ENCODE measurements around the gene KRT80.

The KRT80 gene

DNA sequence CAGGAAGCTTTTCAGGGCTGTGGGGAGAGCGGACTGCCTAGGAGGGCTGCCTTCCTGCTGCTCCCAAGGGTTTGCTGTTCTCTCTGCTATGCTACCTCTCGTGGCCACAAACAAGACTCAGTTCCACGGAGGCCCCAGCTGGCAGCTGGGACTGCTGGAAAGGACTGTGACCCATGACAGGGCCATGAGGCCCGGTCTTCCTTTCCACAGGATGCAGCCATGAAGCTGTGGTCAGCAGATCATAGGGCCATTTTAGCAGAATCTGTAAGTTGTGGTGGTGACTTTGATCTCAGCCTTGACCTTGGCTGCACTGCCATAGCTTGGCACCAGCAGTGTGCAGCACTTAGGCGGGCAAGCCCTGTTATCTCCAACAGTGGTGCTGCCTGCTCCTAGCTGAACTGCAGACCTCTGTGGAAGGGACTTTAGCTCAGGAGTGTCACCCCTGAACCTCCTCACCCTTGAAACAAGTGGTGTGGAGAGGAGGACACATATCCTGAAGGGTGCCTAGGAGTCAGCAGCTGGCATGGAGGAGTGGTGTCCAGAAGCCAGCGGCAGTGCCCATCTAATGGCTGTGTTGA, 12.3 kb downstream of the KRT80 start:
- DNase-seq (ENCODE audit: low spot score) = no peak

DNA sequence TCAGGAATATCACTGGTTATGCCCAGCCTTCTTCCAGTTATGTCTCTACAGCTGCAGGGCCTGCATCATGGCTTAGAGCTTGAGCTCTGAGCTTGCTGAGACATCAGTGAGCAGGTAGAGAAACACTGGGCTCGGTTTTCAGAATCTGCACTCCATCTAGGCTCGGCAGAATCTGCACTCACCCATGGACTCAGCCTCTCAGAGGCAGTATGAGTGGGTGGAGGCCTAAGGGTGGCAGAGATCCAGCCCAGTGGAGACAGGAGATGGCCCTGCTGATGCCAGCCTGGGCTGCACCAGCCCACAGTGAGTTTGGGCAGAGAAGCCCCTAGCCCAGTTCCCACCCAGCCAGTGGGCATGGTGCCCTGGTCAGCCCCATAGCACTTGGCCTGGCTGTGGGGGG, 12.8 kb downstream of the KRT80 start:
- DNase-seq (ENCODE audit: low spot score) = no peak

DNA sequence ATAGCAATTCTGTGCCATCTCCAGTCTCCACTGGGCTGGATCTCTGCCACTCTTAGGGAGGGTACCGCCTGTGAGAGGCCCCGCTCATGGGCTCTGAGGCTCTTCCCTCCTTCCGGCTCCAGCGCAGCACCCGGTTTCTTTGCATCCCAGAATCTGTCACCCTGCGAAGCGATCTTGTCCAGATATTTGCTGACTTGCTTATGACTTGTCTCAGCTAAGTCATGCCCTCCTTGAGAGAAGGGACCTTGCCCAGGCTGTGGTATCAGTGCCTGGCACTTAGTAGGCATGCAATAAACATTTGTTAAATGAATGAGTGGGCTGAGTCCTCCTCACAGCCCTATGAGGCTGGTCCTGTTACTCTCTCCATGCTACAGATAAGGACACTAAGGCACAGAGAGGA, 13.4 kb downstream of the KRT80 start:
- no peak for DNase-seq (ENCODE audit: low spot score)

DNA sequence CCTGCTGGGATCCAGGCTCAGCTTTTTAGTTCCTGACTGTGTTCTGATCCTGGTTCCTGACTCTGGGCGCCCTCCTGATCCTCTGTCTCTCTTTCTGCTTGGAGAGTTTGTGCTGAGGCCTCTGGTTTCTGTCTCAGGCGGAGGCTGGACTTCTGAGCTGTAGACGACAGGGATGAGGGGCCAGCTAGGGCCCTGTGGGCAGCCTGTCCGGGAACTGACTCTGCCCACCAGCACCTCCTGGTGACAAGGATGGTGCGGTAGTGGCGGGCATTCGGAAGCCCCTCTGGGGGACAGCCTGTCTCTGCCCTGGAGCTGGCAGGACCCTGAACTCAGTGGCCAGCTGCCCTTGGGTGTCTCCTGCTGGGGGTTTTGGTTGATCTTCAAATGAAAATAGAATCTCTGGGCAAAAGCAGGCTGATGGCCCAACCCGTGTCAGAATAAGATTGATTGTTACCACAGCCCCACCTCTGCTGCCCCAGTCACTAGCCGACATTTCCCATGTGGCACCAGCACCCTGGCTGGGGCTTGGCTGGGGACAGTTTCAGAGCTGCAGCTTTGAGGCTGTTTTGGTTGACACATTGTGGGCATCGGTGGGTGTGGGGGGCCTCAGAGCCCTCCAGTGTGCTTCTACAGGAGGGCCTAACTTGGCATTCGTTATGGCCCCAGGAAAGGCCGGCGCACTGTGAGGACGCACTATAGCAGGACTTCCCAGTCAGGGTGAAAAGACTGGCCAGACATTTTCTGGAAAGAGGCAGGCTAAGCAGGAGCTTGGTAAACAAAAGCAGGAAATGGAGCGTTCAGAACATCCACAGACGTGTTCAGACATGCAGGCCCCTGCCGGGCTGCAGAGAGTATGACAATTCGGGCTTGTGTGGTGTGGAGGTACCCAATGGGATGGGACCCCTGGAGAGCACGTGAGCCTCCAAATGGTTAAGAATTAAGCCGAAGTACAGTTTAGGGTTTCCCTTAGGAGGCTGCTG, 16.2 kb downstream of the KRT80 start:
- DNase-seq (ENCODE audit: low spot score) = no peak

DNA sequence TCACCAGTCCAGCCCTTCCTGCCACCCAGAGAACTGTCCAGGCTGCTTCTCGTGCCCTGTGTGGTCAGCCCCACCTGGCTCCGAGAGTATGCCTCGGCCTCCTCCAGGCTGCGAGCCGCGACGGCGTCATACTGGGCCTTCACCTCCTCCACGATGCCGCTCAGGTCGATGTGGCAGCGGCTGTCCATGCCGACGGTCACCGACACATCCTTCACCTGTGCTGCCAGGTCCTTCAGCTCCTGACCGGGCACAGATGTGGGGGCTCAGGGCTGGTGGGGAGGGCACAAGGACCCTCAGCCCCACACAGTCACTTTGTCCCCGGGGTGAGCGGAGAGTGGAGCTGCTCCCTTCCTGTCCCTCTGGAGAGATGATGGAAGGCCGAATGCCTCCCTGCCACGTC, 18.3 kb downstream of the KRT80 start:
- DNase-seq (ENCODE audit: low spot score) = no peak

DNA sequence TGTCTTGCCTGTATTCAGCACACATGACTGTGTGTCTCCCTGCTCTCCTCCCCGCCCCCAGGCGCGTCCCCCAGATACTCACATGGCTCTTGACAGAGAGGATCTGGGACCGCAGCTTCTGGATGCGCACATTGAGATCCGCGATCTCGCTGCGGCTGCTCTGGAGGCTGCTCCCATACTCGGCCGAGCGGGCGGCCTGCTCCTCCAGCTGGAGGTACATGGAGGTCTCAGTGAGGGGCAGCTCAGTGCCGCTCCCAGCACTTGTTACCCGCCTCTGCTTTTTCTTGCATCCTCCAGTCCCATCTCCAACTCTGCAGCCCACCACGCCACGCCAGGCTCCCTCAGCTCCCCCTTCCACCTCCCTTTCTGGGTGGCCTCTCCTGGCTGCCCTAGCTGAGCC, 18.9 kb downstream of the KRT80 start:
- no peak for DNase-seq (ENCODE audit: low spot score)

DNA sequence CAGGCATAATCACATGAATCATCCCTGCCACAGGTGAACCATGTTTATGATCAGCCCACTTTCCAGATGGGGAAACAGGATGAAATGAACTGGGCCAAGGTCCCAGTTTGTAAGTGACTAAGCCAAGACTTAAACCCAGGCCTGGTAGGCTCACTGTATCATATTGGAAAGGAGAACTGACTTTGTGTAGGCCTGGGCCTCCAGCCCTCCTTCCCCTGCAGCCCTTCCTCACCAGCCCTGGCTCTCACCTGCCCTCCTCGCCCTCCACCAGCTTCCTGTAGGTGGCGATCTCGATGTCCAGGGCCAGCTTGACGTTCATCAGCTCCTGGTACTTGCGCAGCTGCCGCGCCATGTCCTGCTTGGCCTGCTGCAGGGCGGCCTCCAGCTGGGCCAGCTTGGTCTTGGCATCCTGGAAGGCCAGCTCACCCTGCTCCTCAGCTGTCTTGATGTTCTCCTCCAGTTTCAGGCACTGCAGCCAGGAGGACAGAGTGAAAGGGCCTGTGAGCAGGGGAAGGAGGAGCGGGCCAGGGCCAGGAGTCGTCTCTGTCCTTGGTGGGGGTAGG, 19.8 kb downstream of the KRT80 start:
- no peak for DNase-seq (ENCODE audit: low spot score)

DNA sequence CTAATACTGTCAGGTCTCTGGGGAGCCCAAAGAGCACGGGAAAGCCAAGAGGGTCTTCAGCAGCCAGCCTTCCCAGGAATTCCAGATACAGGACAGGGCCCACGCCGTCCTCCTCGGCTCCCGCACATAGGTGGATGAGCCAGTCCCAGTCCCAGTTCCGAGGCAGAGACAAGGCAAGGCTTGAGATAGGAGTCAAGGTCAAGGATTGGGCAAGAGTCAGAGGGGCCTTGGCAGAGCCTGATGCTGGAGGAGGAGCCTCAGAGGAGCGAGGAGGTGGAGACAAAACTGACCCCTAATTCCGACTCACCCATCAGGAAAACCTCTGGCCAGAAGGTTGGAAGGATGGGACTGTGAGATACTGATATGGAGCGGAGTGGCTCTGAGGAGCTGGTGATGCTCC, 21.0 kb downstream of the KRT80 start:
- no peak for DNase-seq (ENCODE audit: low spot score)

DNA sequence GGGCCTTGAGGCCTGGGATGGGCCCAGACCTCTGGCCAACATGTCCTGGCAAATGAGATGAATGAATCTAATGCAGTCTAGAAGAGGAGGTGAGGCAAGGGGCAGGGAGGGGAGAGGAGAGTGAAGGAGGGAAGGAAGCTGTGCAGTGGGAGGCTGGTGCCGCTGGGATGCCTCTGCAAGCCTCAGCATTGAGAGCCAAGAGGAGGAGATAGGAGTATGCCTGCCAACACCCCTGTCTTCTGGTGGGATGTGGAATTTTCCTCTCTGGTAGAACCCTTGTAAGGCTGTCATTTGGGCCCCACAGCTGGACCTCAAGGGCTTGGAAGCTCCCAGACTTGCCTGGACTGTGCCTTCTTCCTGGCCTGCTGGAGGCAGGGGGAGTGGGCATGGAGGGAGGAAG, 21.9 kb downstream of the KRT80 start:
- DNase-seq (ENCODE audit: low spot score) = no peak

DNA sequence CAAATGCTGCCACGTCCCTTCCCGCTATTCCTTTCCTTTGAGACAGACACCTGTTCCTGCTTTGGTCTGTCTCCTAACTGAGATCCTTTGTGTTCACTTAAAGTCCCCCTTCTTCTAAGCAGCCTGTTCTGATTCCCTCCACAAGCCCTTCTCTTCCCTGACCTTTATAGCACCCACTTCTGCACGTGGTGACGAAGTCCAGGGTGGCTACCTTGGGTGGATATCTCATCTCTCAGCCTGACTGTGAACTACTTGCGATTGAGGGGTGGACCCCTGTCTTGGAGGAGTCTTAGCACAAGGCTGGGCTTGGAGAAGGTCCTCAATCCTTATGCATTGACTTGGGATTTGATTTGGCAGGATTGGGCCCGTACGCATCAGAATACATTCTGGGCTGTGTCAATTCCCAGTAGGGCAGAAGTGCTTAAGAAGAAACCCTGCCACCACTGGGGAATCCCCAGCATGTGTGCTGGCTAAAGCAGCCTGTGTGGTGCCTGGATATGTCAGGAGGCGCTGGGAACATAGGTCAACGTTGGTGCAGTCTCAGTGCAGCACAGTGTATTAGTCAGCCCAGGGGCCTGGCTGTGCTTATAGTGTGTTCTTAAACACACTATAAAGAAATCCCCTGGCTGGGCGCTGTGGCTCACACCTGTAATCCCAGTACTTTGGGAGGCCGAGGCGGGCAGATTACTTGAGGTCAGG, 23.6 kb downstream of the KRT80 start:
- no peak for DNase-seq (ENCODE audit: low spot score)

DNA sequence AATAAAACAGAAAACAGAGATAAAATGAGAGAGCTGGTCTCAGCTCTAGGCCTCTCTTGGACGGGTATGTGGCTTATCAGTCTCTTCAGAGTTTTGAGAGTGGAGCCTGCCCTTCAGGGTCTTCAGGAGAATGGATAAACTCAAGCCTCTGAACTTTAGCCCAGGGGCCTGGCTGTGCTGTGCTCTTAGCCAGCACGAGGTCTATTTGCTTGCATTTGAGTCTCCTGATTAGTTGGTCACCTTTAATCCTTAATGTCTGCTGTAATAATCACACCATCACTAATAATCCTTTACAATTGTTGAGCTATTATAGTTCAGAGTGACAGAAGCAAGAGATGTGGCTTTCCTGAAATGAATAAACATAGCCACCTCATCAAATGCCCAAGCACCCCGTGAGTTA, 24.3 kb downstream of the KRT80 start:
- DNase-seq (ENCODE audit: low spot score) = no peak

DNA sequence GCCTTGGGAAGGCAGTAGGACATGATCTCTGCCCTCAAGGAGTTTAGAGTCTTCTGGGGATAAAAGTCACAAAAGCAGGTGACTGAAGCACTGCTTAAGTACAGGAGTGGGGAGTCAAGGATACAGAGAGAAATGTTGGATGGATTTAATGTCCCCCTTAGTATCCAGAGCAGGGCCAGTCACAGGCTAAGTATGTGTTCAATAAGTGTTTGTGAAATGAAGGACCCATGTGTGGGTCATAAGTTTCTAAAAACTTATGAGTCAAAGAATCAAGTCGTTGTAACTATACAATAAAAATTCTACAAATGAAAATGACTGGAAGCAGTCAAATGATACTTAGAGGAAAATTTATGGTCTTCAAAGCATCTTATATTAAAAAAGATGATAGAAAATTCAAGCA, 25.1 kb downstream of the KRT80 start:
- no peak for DNase-seq (ENCODE audit: low spot score)

DNA sequence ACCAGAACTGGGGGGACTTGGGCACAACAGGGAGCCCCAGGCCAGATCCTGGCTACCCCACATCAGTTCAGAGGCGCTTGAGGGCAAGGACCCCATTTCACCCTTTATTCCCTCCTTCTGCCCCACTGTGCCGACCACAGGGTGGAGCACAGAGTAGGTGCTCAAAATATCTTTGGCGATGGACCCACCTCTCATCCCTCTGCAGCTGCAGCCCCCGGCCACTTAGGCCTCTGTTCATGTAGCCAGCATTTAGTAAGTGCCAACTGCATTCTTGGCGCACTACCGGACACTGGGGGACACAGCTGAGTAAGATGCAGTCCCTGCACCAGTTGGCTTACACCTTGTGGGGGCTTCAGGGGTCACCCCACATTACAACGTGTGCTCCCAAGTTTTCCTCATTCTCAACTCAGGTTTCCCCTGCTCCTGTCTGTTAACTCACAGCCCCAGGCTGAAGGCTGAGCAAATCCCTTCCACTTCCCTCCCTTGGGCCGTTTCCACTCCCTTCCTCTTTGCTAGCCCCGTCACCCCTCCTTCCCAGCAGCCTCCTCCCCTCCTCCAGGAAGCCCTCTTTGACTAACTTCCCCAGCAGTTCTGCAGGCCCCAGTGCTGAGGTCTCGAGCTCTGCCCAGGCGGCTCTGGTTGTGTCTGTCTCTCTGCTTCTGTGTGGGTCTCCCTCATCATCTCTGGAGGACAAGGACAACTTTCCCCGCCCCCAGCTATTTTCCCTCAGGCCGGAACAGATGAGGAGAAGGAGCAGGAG, 26.5 kb downstream of the KRT80 start:
- DNase-seq (ENCODE audit: low spot score) = no peak

DNA sequence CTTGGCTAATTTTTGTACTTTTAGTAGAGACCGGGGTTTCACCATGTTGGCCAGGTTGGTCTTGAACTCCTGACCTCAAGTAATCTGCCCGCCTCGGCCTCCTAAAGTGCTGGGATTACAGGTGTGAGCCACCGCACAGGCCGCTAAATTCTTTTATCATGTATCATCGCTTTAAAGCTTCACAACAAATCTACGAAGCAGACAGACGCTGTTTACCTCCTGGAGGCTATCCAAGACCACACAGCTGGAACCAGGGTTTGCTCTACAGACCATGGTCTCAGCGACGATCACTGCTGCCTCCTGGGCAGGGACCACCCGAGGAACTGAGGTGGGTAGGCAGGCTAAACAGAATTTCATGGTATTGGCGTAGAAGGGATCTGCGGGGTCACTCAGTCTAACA, 27.2 kb downstream of the KRT80 start:
- DNase-seq (ENCODE audit: low spot score) = no peak

DNA sequence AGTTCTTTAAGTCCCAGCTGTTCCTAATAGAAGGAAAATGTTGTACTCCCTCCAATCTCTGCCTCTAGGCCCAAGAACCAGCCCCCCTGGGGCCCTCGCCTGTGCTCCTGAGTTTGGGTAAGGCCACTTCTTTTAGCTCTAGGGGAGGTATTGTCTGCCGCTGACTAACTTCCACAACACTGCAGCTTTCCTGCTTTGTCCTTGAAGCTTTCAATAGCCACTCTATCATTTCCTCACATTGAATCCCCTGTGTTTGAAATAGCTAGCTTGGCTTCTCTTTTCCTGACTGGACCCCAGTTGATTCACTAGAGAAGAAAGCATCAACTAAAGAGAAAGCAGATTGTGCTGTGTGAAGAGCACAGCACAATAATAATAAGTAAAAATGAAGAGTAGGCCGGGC, 28.8 kb downstream of the KRT80 start:
- DNase-seq (ENCODE audit: low spot score) = no peak

DNA sequence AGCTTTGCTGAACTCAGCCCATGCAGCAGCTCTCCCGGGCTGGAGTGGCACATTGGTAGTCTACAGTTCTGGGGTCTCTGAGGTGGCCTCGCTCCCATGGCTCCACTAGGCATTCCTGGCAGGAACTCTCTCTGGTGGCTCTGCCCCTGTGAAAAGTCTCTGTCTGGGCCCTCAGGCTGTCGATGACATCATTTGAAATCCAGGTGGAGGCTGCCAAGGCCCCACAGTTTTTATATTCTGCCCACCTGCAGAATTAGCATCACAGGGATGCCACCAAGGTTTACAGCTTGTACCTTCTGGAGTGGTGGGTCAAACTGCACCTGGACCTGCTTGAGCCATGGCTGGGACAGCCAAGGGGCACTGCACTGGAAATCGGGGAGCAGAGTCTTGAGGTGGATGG, 31.6 kb downstream of the KRT80 start:
- no peak for DNase-seq (ENCODE audit: low spot score)

DNA sequence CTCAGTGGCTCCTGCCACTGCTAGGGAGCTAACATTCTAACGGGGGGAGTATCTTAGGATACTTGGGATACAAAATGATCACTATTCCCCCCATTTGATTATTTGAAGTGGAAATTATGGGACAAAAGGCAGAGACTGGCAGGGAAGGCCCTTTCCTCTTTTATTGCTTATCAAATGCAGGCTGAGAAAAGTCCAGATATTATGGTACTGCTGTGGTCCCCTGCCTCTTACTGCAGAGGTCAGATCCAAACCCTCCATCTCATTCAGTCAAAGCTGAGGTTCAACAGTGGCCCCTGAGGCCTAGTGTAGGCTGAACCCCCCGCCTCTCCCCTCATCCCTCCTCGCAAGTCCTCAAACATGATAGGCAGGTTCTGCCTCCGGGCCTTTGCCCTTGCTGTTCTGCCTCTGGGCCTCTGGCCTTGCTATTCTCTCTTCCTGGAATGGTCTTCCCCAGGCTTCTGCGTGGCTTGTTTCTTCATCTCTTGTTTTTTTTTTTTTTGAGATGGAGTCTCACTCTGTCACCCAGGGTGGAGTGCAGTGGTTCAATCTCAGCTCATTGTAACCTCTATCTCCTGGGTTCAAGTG, 34.2 kb downstream of the KRT80 start:
- DNase-seq (ENCODE audit: low spot score) = no peak

DNA sequence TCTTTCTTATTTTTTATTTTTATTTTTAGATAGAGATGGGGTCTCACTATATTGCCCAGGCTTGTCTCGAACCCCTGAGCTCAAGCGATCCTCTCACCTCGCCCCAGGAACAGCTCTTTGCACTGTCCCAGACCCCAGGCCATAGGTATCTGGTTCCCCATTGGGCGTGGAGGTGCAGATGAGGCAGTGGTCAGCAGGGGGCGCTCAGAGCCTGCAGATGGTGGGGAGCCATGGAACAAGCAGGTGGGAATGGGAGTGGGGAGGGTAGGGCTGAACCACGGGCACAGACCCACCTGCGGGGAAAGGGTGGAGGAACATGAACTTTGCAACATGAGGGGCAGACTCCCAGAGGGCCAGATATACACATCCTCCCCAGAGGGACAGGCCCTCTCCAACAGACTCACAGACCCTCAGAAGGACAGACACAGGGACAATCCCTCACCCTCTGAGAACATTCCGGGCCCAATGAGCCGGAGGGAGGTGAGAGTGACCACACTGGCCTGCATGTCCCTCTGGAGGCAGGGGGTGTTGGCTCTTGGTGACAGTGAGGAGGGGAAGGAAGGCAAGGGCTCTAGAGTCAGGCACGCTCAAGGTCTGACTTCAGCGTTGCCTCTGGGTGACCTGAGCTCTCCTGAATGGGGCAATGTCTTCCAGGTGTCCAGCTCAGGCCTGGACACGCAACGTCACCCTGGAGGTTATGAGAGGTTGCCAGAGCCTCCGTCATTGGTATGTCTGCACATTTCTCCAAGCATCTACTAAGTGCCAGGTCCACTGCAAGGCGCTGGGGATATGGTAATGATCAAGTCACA, 34.9 kb downstream of the KRT80 start:
- peak; percentile 67 for DNase-seq (ENCODE audit: low spot score)

DNA sequence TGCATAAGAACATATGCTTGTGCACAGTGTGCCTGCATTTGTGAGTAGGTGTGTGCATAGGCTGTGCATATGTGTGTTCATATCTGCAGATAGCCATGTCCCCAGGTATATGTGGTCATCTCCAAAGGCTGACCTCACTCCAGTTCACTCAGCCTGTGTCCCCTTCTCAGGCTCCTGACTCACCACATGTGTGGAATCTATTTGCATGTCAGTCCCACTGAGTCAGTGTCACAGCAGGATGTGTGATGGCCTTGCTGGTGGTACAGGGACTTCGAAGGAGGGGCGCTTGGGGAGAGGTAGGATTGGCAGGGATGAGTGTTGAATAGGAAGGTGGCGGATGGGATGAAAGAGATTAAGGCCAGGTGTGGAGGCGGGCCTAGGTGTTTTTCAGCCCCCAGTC, 35.5 kb downstream of the KRT80 start:
- no peak for DNase-seq (ENCODE audit: low spot score)

DNA sequence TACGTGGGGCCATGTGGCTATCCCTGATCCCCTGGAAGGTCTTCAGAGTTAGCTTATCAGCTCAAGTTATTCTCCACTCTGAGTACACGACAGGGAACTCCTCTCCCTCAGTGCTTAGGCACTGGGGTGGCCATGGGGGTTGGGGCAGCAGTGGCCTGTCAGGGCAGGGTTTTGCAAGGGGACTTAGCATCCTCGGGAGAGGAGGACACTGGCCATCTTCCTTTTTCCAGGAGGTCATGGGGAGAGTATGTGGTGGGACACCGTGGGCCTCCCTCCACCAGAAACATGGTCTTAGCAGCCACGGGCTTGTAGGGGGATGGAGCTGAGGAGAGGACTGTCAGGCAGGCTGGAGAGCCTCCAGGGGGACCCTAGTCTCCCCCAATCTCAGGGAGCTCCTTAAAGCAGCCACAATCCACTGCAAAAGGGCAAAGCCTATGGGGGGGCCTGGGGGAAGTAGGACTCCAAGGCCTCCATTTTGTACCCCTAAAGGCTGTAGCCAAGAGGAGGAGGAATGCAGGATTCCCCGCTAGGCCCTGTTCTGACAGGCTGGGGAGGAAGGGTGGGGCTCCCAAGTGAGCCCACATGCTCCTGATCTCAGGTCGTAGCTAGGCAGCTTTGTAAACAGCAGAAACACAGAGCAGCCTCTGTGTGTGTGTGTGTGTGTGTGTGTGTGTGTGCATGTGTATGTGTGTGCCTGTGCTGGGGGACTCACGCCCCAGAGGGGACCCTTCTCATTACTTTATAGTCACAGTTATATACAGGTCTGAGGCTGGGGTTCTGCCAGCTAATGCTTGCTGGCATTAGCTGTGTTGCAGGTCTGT, 36.6 kb downstream of the KRT80 start:
- no peak for DNase-seq (ENCODE audit: low spot score)

Data from hematopoietic multipotent progenitor cell treated with erythropoietin and hydrocortisone succinate and interleukin-3 and kit ligand, for 15 days (in vitro differentiated cells).